ENCODE results near the gene PDCD1. TPM values are rescaled to one million over a fixed set of nuclear protein-coding genes. Genes with fewer than 3 reads are reported as not detected.
"Not testable (repeated sequence)": the region's sequence is repeated elsewhere in the genome, so short reads cannot be mapped to it uniquely, and the experiment has no call there.

Gene PDCD1
- total and polyA plus RNA-seq, 2 donors from 2014 or later: 0.49 to 1.6 TPM

GRCh38 chr2:241808721-241809382 lies 49.8 kb downstream of the PDCD1 start, which contains the start of gene NEU4:
Gene NEU4 (plus strand): TSS chr2:241809193. CDS start chr2:241814485, 5,292 bp downstream.
- intact Hi-C loops (cut with DNase I): no loop called here
- Histone ChIP-seq H3K4me1 (ENCODE audit: control insufficient read depth in 2 of 3, insufficient read depth in 2 of 3, low read depth in 1 of 3, low read length in 3 of 3) (peaks cover 3 to 13% (median 6%) of the 10 kb centered on the region in 3 donors), H3K9ac (ENCODE audit: low read length in 3 of 3) (no peak within 1 kb of the TSS), H3K36me3 (ENCODE audit: control insufficient read depth in 2 of 3, insufficient read depth in 3 of 3, low read length in 3 of 3) (no peaks in the 10 kb centered on the region), H3K27me3 (ENCODE audit: control insufficient read depth, insufficient read depth, low read length) (no peaks in the 10 kb centered on the region), H3K9me3 (ENCODE audit: control insufficient read depth in 2 of 3, insufficient read depth in 1 of 3, low read length in 3 of 3) (no peaks in the 10 kb centered on the region), H3K27ac (ENCODE audit: low read depth in 2 of 2, low read length in 2 of 2) (peak within 1 kb of the TSS; percentile 47 to 57), H3K4me3 (ENCODE audit: low read length in 3 of 3) (no peak within 1 kb of the TSS)
- no peak for TF ChIP-seq CTCF (IDR thresholded peaks at IDR 0.05; ENCODE audit: borderline replicate concordance, extremely low read depth, insufficient read depth)
- FAIRE-seq: no peak
- DNase-seq: peak; percentile 64 to 78 (median 67)

- no peak for FAIRE-seq
- TF ChIP-seq CTCF (IDR thresholded peaks at IDR 0.05; ENCODE audit: borderline replicate concordance, extremely low read depth, insufficient read depth): no peak
- no peak overlapping the region for H3K9ac ChIP-seq (ENCODE audit: low read length in 3 of 3)
- H3K9me3 ChIP-seq (ENCODE audit: control insufficient read depth in 2 of 3, insufficient read depth in 1 of 3, low read length in 3 of 3): no peaks in the 10 kb centered on the region
- peaks cover 3 to 17% (median 6%) of the 10 kb centered on the region in 3 donors for H3K4me1 ChIP-seq (ENCODE audit: control insufficient read depth in 2 of 3, insufficient read depth in 2 of 3, low read depth in 1 of 3, low read length in 3 of 3)
- H3K4me3 ChIP-seq (ENCODE audit: low read length in 3 of 3): no peak overlapping the region
- intact Hi-C loops (cut with DNase I): no loop called here
- H3K36me3 ChIP-seq (ENCODE audit: control insufficient read depth in 2 of 3, insufficient read depth in 3 of 3, low read length in 3 of 3): no peaks in the 10 kb centered on the region
- DNase-seq: peak; percentile 49 to 70 (median 63)
- no peaks in the 10 kb centered on the region for H3K27me3 ChIP-seq (ENCODE audit: control insufficient read depth, insufficient read depth, low read length)
- peak overlapping the region; percentile 47 to 57 for H3K27ac ChIP-seq (ENCODE audit: low read depth in 2 of 2, low read length in 2 of 2)
These were observed 50.5 kb downstream of the PDCD1 start for GRCh38 chr2:241808051-241808720.

GRCh38 chr2:241806217-241806616 lies 52.5 kb downstream of the PDCD1 start:
- H3K9me3 ChIP-seq (ENCODE audit: control insufficient read depth in 2 of 3, insufficient read depth in 1 of 3, low read length in 3 of 3); H3K27me3 ChIP-seq (ENCODE audit: control insufficient read depth, insufficient read depth, low read length); H3K9ac ChIP-seq (ENCODE audit: low read length in 3 of 3); H3K36me3 ChIP-seq (ENCODE audit: control insufficient read depth in 2 of 3, insufficient read depth in 3 of 3, low read length in 3 of 3); H3K4me3 ChIP-seq (ENCODE audit: low read length in 3 of 3); FAIRE-seq; intact Hi-C loops (cut with DNase I); H3K27ac ChIP-seq (ENCODE audit: low read depth in 2 of 2, low read length in 2 of 2): not testable (repeated sequence)
- peak in 2 of 5 donors; percentile 54 to 85 for DNase-seq
- H3K4me1 ChIP-seq (ENCODE audit: control insufficient read depth in 2 of 3, insufficient read depth in 2 of 3, low read depth in 1 of 3, low read length in 3 of 3): peaks cover 3 to 20% (median 6%) of the 10 kb centered on the region in 3 donors

Measured in kidney (tissue), 14 donors.